Neural progenitor cell (in vitro differentiated cells): ENCODE results near the gene RGS9. TPM values are rescaled to one million over a fixed set of nuclear protein-coding genes. Genes with fewer than 3 reads are reported as not detected.

Source experiments
- DNase-seq: peaks from one replicate; pipeline ENCODE4 v3.0.0-alpha.2; 2016; ENCODE audit warnings: low spot score
- H2AFZ ChIP-seq: fragments of 200-600 bp; sonication (generic); replicated peaks from 2 replicates; pipeline ENCODE4 v1.6.1; 2016; ENCODE audit warnings: antibody characterized with exemption
- H3F3A ChIP-seq: fragments of 200-600 bp; sonication (generic); 2 replicates; pipeline ENCODE4 v1.6.1; 2016; ENCODE audit warnings: antibody characterized with exemption, low read depth
- H3K27ac ChIP-seq: fragments of 200-600 bp; sonication (generic); 2 replicates; pipeline ENCODE4 v1.5.1; 2016; ENCODE audit warnings: mild to moderate bottlenecking
- H3K27me3 ChIP-seq: fragments of 200-600 bp; sonication (generic); 2 replicates; pipeline ENCODE4 v1.6.1; 2016; ENCODE audit warnings: mild to moderate bottlenecking, moderate library complexity
- H3K36me3 ChIP-seq: fragments of 200-600 bp; sonication (generic); 2 replicates; pipeline ENCODE4 v1.5.1; 2016
- H3K4me1 ChIP-seq: fragments of 200-600 bp; sonication (generic); 2 replicates; pipeline ENCODE4 v1.6.1; 2016; ENCODE audit warnings: mixed run types
- H3K4me2 ChIP-seq: fragments of 200-600 bp; sonication (generic); 2 replicates; pipeline ENCODE4 v1.6.1; 2016
- H3K4me3 ChIP-seq: fragments of 200-600 bp; sonication (generic); 2 replicates; pipeline ENCODE4 v1.5.1; 2016
- H3K79me2 ChIP-seq: fragments of 200-600 bp; sonication (generic); 2 replicates; pipeline ENCODE4 v1.6.1; 2016; ENCODE audit warnings: low read depth
- H3K9ac ChIP-seq: fragments of 200-600 bp; sonication (generic); 2 replicates; pipeline ENCODE4 v1.6.1; 2016
- H3K9me3 ChIP-seq: fragments of 200-600 bp; sonication (generic); 2 replicates; pipeline ENCODE4 v1.5.1; 2016; ENCODE audit warnings: low read depth
- H4K20me1 ChIP-seq: fragments of 200-600 bp; sonication (generic); 2 replicates; pipeline ENCODE4 v1.6.1; 2016; ENCODE audit warnings: low read depth
- H3K27ac Mint-ChIP-seq: 3 replicates; pipeline ENCODE4 v1.8.0; 2021; ENCODE audit warnings: mixed read lengths
- H3K27me3 Mint-ChIP-seq: 2 replicates; pipeline ENCODE4 v1.8.0; 2022; ENCODE audit warnings: low read depth, mild to moderate bottlenecking, inconsistent platforms, moderate library complexity, mixed read lengths; ENCODE audit not compliant: insufficient read depth
- H3K36me3 Mint-ChIP-seq: 3 replicates; pipeline ENCODE4 v1.8.0; 2021; ENCODE audit warnings: mixed read lengths
- H3K4me1 Mint-ChIP-seq: 3 replicates; pipeline ENCODE4 v1.8.0; 2021; ENCODE audit warnings: mixed read lengths
- H3K4me3 Mint-ChIP-seq: 3 replicates; pipeline ENCODE4 v1.8.0; 2021; ENCODE audit warnings: mild to moderate bottlenecking, moderate library complexity, mixed read lengths
- H3K9me3 Mint-ChIP-seq: 3 replicates; pipeline ENCODE4 v1.8.0; 2020; ENCODE audit warnings: mixed read lengths
- EZH2 ChIP-seq: fragments of 200-600 bp; sonication (generic); IDR thresholded peaks from 2 replicates; pipeline ENCODE4 v1.6.1; 2017; ENCODE audit warnings: antibody characterized with exemption, mild to moderate bottlenecking, moderate library complexity
- EZH2phosphoT487 ChIP-seq: fragments of 200-600 bp; sonication (generic); IDR thresholded peaks from 2 replicates; pipeline ENCODE4 v1.6.1; 2017; ENCODE audit warnings: antibody characterized with exemption
- total RNA-seq: library from RNA; depleted of rRNA; stranded (reverse); fragments of >200 nt; gene quantifications from 2 replicates; pipeline ENCODE4 v1.2.3, GENCODE V29; 2015; ENCODE audit warnings: low replicate concordance
- TF ChIP-seq, protein P1 (sequence below): fragments of 200-600 bp; sonication (generic); IDR thresholded peaks from 2 replicates; pipeline ENCODE4 v1.5.1; 2017; ENCODE audit warnings: antibody characterized with exemption, mild to moderate bottlenecking

Gene RGS9
- total RNA-seq, 1 donor from 2014 or later, result 7.9 TPM

DNA sequence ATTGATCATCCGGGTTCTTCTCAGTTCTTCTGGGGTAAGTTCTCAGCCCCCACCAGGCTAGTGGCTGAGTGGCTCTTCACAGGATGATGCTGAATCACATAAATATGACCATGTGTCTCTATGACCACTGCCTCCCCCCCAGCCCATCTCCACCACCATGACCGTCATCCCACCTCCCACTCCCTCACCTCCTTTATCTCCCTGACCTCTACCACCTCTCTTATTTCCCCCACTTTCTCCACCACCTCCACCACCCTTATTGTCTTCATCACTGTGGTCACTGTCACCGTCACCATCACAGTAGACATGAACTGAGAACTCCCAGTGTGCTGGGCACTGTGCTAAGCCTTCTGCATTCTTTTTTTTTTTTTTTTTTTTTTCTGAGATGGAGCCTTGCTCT is 32.5 kb downstream of the RGS9 start:
- H3K79me2 ChIP-seq, result no peaks in the 10 kb centered on the region
- no peaks in the 10 kb centered on the region for H3K9me3 ChIP-seq
- H3K4me2 ChIP-seq, result no peak overlapping the region
- Mint-ChIP-seq H3K36me3 (no peaks in the 10 kb centered on the region), H3K9me3 (no peaks in the 10 kb centered on the region), H3K27me3 (peaks cover 7% of the 10 kb centered on the region), H3K4me1 (peaks cover 16% of the 10 kb centered on the region), H3K4me3 (no peak overlapping the region), H3K27ac (no peak overlapping the region)
- no peaks in the 10 kb centered on the region for H4K20me1 ChIP-seq
- H3K4me1 ChIP-seq, result no peaks in the 10 kb centered on the region
- no peaks in the 10 kb centered on the region for H3K36me3 ChIP-seq
- H3K27ac ChIP-seq, result no peak overlapping the region
- H2AFZ ChIP-seq, result no peak overlapping the region
- H3K27me3 ChIP-seq, result no peaks in the 10 kb centered on the region
- TF ChIP-seq EZH2phosphoT487 (no peak), EZH2 (no peak)
- TF ChIP-seq, protein P1, sequence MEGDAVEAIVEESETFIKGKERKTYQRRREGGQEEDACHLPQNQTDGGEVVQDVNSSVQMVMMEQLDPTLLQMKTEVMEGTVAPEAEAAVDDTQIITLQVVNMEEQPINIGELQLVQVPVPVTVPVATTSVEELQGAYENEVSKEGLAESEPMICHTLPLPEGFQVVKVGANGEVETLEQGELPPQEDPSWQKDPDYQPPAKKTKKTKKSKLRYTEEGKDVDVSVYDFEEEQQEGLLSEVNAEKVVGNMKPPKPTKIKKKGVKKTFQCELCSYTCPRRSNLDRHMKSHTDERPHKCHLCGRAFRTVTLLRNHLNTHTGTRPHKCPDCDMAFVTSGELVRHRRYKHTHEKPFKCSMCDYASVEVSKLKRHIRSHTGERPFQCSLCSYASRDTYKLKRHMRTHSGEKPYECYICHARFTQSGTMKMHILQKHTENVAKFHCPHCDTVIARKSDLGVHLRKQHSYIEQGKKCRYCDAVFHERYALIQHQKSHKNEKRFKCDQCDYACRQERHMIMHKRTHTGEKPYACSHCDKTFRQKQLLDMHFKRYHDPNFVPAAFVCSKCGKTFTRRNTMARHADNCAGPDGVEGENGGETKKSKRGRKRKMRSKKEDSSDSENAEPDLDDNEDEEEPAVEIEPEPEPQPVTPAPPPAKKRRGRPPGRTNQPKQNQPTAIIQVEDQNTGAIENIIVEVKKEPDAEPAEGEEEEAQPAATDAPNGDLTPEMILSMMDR, result no peak
- H3K4me3 ChIP-seq, result no peak overlapping the region
- H3F3A ChIP-seq, result no peaks in the 10 kb centered on the region
- no peak for DNase-seq
- no peak overlapping the region for H3K9ac ChIP-seq

DNA sequence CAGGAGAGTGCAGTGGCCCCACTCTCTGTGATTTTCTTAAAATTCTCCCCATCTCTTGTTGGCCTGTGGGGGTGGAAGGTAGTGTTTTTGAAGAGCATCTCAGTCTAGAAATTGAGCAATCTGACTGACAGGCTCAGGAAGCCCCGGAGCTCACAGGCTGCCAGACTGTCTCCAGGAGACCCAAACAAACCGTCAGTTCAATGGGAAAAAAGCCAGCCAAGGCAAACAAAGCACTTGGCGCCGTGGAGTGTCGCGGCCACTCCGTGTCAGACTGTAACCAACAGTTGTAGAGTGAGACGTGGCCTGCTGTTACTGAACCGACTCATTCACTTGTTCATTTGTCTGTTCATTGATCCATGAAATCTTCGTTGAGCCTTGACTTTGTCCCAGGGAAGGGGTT is 33.7 kb downstream of the RGS9 start:
- no peaks in the 10 kb centered on the region for H3K9me3 ChIP-seq
- H3K27ac ChIP-seq, result no peak overlapping the region
- no peak overlapping the region for H2AFZ ChIP-seq
- H3K4me3 ChIP-seq, result no peak overlapping the region
- Mint-ChIP-seq H3K27ac (no peak overlapping the region), H3K27me3 (peaks cover 7% of the 10 kb centered on the region), H3K4me1 (peaks cover 16% of the 10 kb centered on the region), H3K4me3 (no peak overlapping the region), H3K36me3 (no peaks in the 10 kb centered on the region), H3K9me3 (no peaks in the 10 kb centered on the region)
- no peak for DNase-seq
- no peaks in the 10 kb centered on the region for H3K36me3 ChIP-seq
- H3K4me2 ChIP-seq, result no peak overlapping the region
- TF ChIP-seq EZH2, result no peak
- TF ChIP-seq EZH2phosphoT487, result no peak
- TF ChIP-seq, protein P1, result no peak
- no peaks in the 10 kb centered on the region for H4K20me1 ChIP-seq
- no peaks in the 10 kb centered on the region for H3K79me2 ChIP-seq
- H3K4me1 ChIP-seq, result no peaks in the 10 kb centered on the region
- H3F3A ChIP-seq, result no peaks in the 10 kb centered on the region
- H3K27me3 ChIP-seq, result no peaks in the 10 kb centered on the region
- no peak overlapping the region for H3K9ac ChIP-seq

DNA sequence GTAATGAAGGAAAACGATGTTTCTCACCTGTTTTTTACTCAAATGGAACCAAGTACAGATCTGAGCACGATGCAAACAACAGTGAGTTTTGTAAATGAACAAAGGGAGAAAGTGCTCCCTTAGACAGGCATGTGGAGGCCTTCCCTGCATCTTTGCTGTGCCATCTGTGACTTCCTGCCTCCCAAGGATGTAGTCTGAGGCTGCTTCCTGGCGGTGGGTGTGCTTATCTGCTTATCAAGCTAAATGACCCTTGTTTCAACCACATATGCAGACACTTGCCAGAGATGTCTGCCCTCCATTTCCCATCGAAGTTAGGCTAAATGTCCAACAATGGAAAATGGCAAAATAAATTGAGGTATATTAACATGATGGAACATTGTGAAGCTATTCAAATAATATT is 34.6 kb downstream of the RGS9 start:
- no peak overlapping the region for H3K4me2 ChIP-seq
- no peak overlapping the region for H3K4me3 ChIP-seq
- no peak for DNase-seq
- no peaks in the 10 kb centered on the region for H3K36me3 ChIP-seq
- H3K4me1 ChIP-seq, result no peaks in the 10 kb centered on the region
- Mint-ChIP-seq H3K4me3 (no peak overlapping the region), H3K9me3 (no peaks in the 10 kb centered on the region), H3K27me3 (peaks cover 4% of the 10 kb centered on the region), H3K36me3 (no peaks in the 10 kb centered on the region), H3K4me1 (peaks cover 12% of the 10 kb centered on the region), H3K27ac (no peak overlapping the region)
- no peak overlapping the region for H2AFZ ChIP-seq
- H3K9me3 ChIP-seq, result no peaks in the 10 kb centered on the region
- H3K79me2 ChIP-seq, result no peaks in the 10 kb centered on the region
- H3F3A ChIP-seq, result no peaks in the 10 kb centered on the region
- H3K9ac ChIP-seq, result no peak overlapping the region
- TF ChIP-seq EZH2 (no peak), EZH2phosphoT487 (no peak)
- TF ChIP-seq, protein P1, result no peak
- H3K27ac ChIP-seq, result no peak overlapping the region
- no peaks in the 10 kb centered on the region for H3K27me3 ChIP-seq
- no peaks in the 10 kb centered on the region for H4K20me1 ChIP-seq
